Measurements from ENCODE around the gene TNIK.

TNIK gene

GRCh38 chr3:171186817-171187500 lies 273.2 kb downstream of the TNIK start:
- TF ChIP-seq POLR2AphosphoS5 (IDR thresholded peaks at IDR 0.05; ENCODE audit: low read depth, low read length) (no peak), POLR2A (IDR thresholded peaks at IDR 0.05; ENCODE audit: low read depth, low read length) (no peak), TAF1 (IDR thresholded peaks at IDR 0.05; ENCODE audit: borderline replicate concordance, low read depth, low read length) (no peak)
- FAIRE-seq (no peak), DNase-seq (ENCODE audit: insufficient read length) (no peak)

- FAIRE-seq (no peak), DNase-seq (ENCODE audit: insufficient read length) (no peak)
- TF ChIP-seq POLR2AphosphoS5 (IDR thresholded peaks at IDR 0.05; ENCODE audit: low read depth, low read length), result no peak
- no peak for TF ChIP-seq POLR2A (IDR thresholded peaks at IDR 0.05; ENCODE audit: low read depth, low read length)
These were observed 273.8 kb downstream of the TNIK start for GRCh38 chr3:171186383-171186782.

GRCh38 chr3:171185959-171186358 lies 274.2 kb downstream of the TNIK start:
- FAIRE-seq (no peak), DNase-seq (ENCODE audit: insufficient read length) (no peak)
- TF ChIP-seq TAF1 (IDR thresholded peaks at IDR 0.05; ENCODE audit: borderline replicate concordance, low read depth, low read length), result no peak
- no peak for TF ChIP-seq POLR2AphosphoS5 (IDR thresholded peaks at IDR 0.05; ENCODE audit: low read depth, low read length)
- TF ChIP-seq POLR2A (IDR thresholded peaks at IDR 0.05; ENCODE audit: low read depth, low read length), result no peak

DNA sequence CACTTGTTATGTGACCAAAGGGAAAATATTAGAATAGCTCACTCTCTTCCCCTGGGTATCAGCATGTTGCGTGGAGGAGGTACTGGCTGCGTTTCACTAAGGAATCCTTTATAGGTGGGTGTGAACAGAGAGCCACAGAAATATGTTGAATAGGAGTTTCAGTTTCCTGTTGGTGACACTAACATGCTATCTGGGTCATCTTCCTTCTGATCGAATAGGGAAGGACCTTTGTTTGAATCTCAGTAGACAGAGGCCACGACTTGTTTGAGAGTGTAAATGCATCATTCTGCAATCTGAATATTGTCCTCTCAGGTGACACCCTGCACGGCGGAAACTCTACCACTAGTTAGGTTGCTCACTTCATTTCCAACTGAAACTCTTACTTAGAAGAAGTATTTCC lies 275.8 kb downstream of the TNIK start:
- DNase-seq (ENCODE audit: insufficient read length) (no peak), FAIRE-seq (no peak)
- TF ChIP-seq POLR2AphosphoS5 (IDR thresholded peaks at IDR 0.05; ENCODE audit: low read depth, low read length), result no peak

GRCh38 chr3:171183042-171183441 lies 277.2 kb downstream of the TNIK start:
- no peak for FAIRE-seq
- TF ChIP-seq POLR2A (IDR thresholded peaks at IDR 0.05; ENCODE audit: low read depth, low read length) (no peak), TAF1 (IDR thresholded peaks at IDR 0.05; ENCODE audit: borderline replicate concordance, low read depth, low read length) (no peak), POLR2AphosphoS5 (IDR thresholded peaks at IDR 0.05; ENCODE audit: low read depth, low read length) (no peak)

GRCh38 chr3:171181907-171182690 lies 278.1 kb downstream of the TNIK start:
- no peak for TF ChIP-seq TAF1 (IDR thresholded peaks at IDR 0.05; ENCODE audit: borderline replicate concordance, low read depth, low read length)
- no peak for TF ChIP-seq POLR2A (IDR thresholded peaks at IDR 0.05; ENCODE audit: low read depth, low read length)
- TF ChIP-seq POLR2AphosphoS5 (IDR thresholded peaks at IDR 0.05; ENCODE audit: low read depth, low read length), result no peak
- FAIRE-seq (no peak), DNase-seq (ENCODE audit: insufficient read length) (no peak)

More at GRCh38 chr3:171183042-171183441, 277.2 kb downstream of the TNIK start:
- DNase-seq (ENCODE audit: insufficient read length), result no peak

DNA sequence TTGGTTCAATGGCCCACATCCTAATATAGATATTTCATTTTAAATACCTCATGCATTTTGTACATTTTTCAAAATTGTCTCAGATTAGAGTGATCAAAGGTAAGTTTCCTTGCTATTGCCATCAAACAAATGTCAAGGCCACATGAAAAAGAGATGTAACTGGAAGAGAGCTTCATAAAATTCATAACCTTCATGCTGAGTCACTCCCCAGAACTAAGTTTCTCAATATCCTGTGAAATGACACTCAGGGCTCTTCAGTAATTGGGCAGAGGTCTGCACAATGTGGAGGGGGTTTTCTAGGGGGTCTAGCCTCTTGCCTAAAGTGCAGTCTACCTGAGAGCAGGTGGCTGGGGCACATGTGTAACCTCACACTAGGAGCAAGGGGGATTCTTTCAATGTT lies 281.5 kb downstream of the TNIK start:
- FAIRE-seq (no peak), DNase-seq (ENCODE audit: insufficient read length) (no peak)
- no peak for TF ChIP-seq TAF1 (IDR thresholded peaks at IDR 0.05; ENCODE audit: borderline replicate concordance, low read depth, low read length)
- TF ChIP-seq POLR2AphosphoS5 (IDR thresholded peaks at IDR 0.05; ENCODE audit: low read depth, low read length), result no peak
- no peak for TF ChIP-seq POLR2A (IDR thresholded peaks at IDR 0.05; ENCODE audit: low read depth, low read length)

GRCh38 chr3:171177553-171177952 lies 282.7 kb downstream of the TNIK start:
- no peak for TF ChIP-seq POLR2AphosphoS5 (IDR thresholded peaks at IDR 0.05; ENCODE audit: low read depth, low read length)
- no peak for TF ChIP-seq TAF1 (IDR thresholded peaks at IDR 0.05; ENCODE audit: borderline replicate concordance, low read depth, low read length)
- TF ChIP-seq POLR2A (IDR thresholded peaks at IDR 0.05; ENCODE audit: low read depth, low read length), result no peak
- FAIRE-seq (no peak), DNase-seq (ENCODE audit: insufficient read length) (no peak)

GRCh38 chr3:171177056-171177455 lies 283.1 kb downstream of the TNIK start:
- TF ChIP-seq POLR2AphosphoS5 (IDR thresholded peaks at IDR 0.05; ENCODE audit: low read depth, low read length), result no peak
- TF ChIP-seq POLR2A (IDR thresholded peaks at IDR 0.05; ENCODE audit: low read depth, low read length), result no peak
- no peak for TF ChIP-seq TAF1 (IDR thresholded peaks at IDR 0.05; ENCODE audit: borderline replicate concordance, low read depth, low read length)
- no peak for DNase-seq (ENCODE audit: insufficient read length)
- FAIRE-seq, result no peak

- no peak for DNase-seq (ENCODE audit: insufficient read length)
- TF ChIP-seq TAF1 (IDR thresholded peaks at IDR 0.05; ENCODE audit: borderline replicate concordance, low read depth, low read length), result no peak
- no peak for TF ChIP-seq POLR2AphosphoS5 (IDR thresholded peaks at IDR 0.05; ENCODE audit: low read depth, low read length)
- no peak for TF ChIP-seq POLR2A (IDR thresholded peaks at IDR 0.05; ENCODE audit: low read depth, low read length)
- FAIRE-seq, result no peak
These were observed 283.8 kb downstream of the TNIK start for GRCh38 chr3:171176244-171176933.

GRCh38 chr3:171175741-171176234 lies 284.4 kb downstream of the TNIK start:
- no peak for DNase-seq (ENCODE audit: insufficient read length)
- TF ChIP-seq POLR2AphosphoS5 (IDR thresholded peaks at IDR 0.05; ENCODE audit: low read depth, low read length), result no peak
- no peak for TF ChIP-seq TAF1 (IDR thresholded peaks at IDR 0.05; ENCODE audit: borderline replicate concordance, low read depth, low read length)
- TF ChIP-seq POLR2A (IDR thresholded peaks at IDR 0.05; ENCODE audit: low read depth, low read length), result no peak
- FAIRE-seq, result no peak

Data from GM12892 (cell line).